Mesendoderm (in vitro differentiated cells): ENCODE results near the gene RAD9B.

Experiments
- DNase-seq: peaks from one replicate; pipeline ENCODE4 v3.0.0; 2013
- H2AK5ac ChIP-seq: 2 replicates; pipeline ENCODE4 v1.6.1; 2013; ENCODE audit warnings: low read length, inconsistent platforms
- H2BK120ac ChIP-seq: 2 replicates; pipeline ENCODE4 v1.6.1; 2013; ENCODE audit warnings: low read depth, mild to moderate bottlenecking, low read length, moderate library complexity, mixed read lengths
- H2BK15ac ChIP-seq: replicated peaks from 2 replicates; pipeline ENCODE4 v1.6.1; 2013; ENCODE audit warnings: low read depth, mild to moderate bottlenecking, moderate library complexity
- H2BK5ac ChIP-seq: 2 replicates; pipeline ENCODE4 v1.6.1; 2013; ENCODE audit warnings: low read length, inconsistent platforms
- H3K18ac ChIP-seq: 2 replicates; pipeline ENCODE4 v1.6.1; 2013; ENCODE audit warnings: mild to moderate bottlenecking, low read length, mixed read lengths
- H3K23ac ChIP-seq: one replicate; pipeline ENCODE4 v1.6.1; 2013; ENCODE audit warnings: low read length
- H3K27ac ChIP-seq: 2 replicates; pipeline ENCODE4 v1.5.1; 2013; ENCODE audit warnings: low read depth, mild to moderate bottlenecking, inconsistent platforms, low read length, moderate library complexity
- H3K27me3 ChIP-seq: 2 replicates; pipeline ENCODE4 v1.6.1; 2013; ENCODE audit warnings: low read length, control low read depth, mild to moderate bottlenecking, inconsistent platforms; ENCODE audit not compliant: insufficient read depth, poor library complexity
- H3K36me3 ChIP-seq: 2 replicates; pipeline ENCODE4 v1.6.1; 2013; ENCODE audit warnings: low read length, inconsistent platforms; ENCODE audit not compliant: control insufficient read depth, insufficient read depth
- H3K4ac ChIP-seq: one replicate; pipeline ENCODE4 v1.6.1; 2013; ENCODE audit warnings: low read depth, mild to moderate bottlenecking, low read length, moderate library complexity
- H3K4me1 ChIP-seq: 2 replicates; pipeline ENCODE4 v1.6.1; 2013; ENCODE audit warnings: low read depth, low read length, inconsistent platforms; ENCODE audit not compliant: control insufficient read depth
- H3K4me2 ChIP-seq: 2 replicates; pipeline ENCODE4 v1.6.1; 2013; ENCODE audit warnings: low read length
- H3K4me3 ChIP-seq: 2 replicates; pipeline ENCODE4 v1.5.1; 2013; ENCODE audit warnings: mild to moderate bottlenecking, low read length
- H3K56ac ChIP-seq: one replicate; pipeline ENCODE4 v1.6.1; 2013; ENCODE audit warnings: low read length
- H3K79me1 ChIP-seq: 2 replicates; pipeline ENCODE4 v1.6.1; 2013; ENCODE audit warnings: low read length, inconsistent platforms
- H3K79me2 ChIP-seq: 2 replicates; pipeline ENCODE4 v1.6.1; 2013; ENCODE audit warnings: mild to moderate bottlenecking, low read length; ENCODE audit not compliant: control insufficient read depth, insufficient read depth
- H3K9ac ChIP-seq: 2 replicates; pipeline ENCODE4 v1.6.1; 2013; ENCODE audit warnings: low read length, inconsistent platforms
- H4K5ac ChIP-seq: one replicate; pipeline ENCODE4 v1.6.1; 2013; ENCODE audit warnings: low read length
- H4K8ac ChIP-seq: one replicate; pipeline ENCODE4 v1.6.1; 2013; ENCODE audit warnings: low read depth, mild to moderate bottlenecking, control low read depth, low read length, moderate library complexity
- WGBS: extraction: QIAGEN DNeasy Blood & Tissue Kit; methylation state at CpG from one replicate; pipeline ENCODE4 v1.1.7; 2013; ENCODE audit warnings: low lambda C conversion rate, missing lambda C conversion rate; ENCODE audit not compliant: insufficient coverage; ENCODE audit errors: extremely low coverage; 5-methylcytosine and 5-hydroxymethylcytosine counted together

Gene RAD9B

GRCh38 chr12:110530511-110530910, 28.4 kb downstream of the RAD9B start:
- Histone ChIP-seq H3K18ac (no peak overlapping the region), H2BK120ac (no peak overlapping the region), H3K27me3 (no peaks in the 10 kb centered on the region), H2BK5ac (no peak overlapping the region), H4K8ac (no peak overlapping the region), H3K4me2 (no peak overlapping the region), H3K4me1 (no peaks in the 10 kb centered on the region), H3K79me1 (no peaks in the 10 kb centered on the region), H2AK5ac (no peak overlapping the region), H3K4me3 (no peak overlapping the region), H3K9ac (no peak overlapping the region), H3K56ac (no peak overlapping the region), H3K36me3 (no peaks in the 10 kb centered on the region), H4K5ac (no peak overlapping the region), H3K23ac (no peak overlapping the region), H3K4ac (no peak overlapping the region), H3K27ac (no peak overlapping the region), H3K79me2 (no peaks in the 10 kb centered on the region), H2BK15ac (no peak overlapping the region)
- no peak for DNase-seq
- no CpG with 5 or more reads among the region's 2 CpGs for WGBS

DNA sequence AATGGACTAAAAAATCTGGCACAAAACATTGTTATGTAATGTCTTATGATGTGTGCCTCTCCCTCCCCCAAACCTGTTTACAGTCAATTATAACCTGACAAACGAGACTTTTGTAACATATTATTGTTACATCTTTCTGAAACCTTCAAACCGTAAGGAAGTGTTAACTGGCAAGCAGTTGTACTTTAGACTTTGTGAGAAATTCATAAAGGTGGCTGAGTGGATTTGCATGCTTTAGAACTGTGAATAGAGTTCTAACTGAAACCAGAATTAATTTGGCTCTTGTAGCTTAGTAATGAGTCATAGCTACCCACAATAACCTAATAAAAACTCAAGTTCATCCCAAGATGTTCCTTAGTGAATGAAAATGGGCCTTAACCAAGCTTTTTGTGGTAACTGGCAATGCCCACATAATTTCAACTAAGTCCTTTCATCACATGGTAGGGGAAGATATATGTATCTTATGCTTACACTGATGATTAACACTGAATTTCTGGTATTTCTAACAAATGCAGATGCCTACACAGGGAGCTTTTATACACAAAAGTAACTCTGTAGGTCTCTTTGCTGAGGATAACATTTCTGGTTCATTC, 29.7 kb downstream of the RAD9B start:
- Histone ChIP-seq H3K27ac (no peak overlapping the region), H2BK5ac (no peak overlapping the region), H3K4ac (no peak overlapping the region), H3K4me1 (no peaks in the 10 kb centered on the region), H3K36me3 (no peaks in the 10 kb centered on the region), H2BK15ac (no peak overlapping the region), H3K56ac (no peak overlapping the region), H3K18ac (no peak overlapping the region), H3K79me1 (no peaks in the 10 kb centered on the region), H3K4me3 (no peak overlapping the region), H4K5ac (no peak overlapping the region), H3K9ac (no peak overlapping the region), H4K8ac (no peak overlapping the region), H2BK120ac (no peak overlapping the region), H3K23ac (no peak overlapping the region), H3K79me2 (no peaks in the 10 kb centered on the region), H3K27me3 (no peaks in the 10 kb centered on the region), H2AK5ac (no peak overlapping the region), H3K4me2 (no peak overlapping the region)
- DNase-seq: no peak
- no CpG with 5 or more reads among the region's 2 CpGs for WGBS

- no peak overlapping the region for H3K4me3 ChIP-seq
- H2BK5ac ChIP-seq: no peak overlapping the region
- no peak for DNase-seq
- no peaks in the 10 kb centered on the region for H3K27me3 ChIP-seq
- no peak overlapping the region for H3K4ac ChIP-seq
- H3K23ac ChIP-seq: no peak overlapping the region
- H3K27ac ChIP-seq: no peak overlapping the region
- no peak overlapping the region for H2BK120ac ChIP-seq
- H4K8ac ChIP-seq: no peak overlapping the region
- H2BK15ac ChIP-seq: no peak overlapping the region
- H3K36me3 ChIP-seq: peaks cover 1% of the 10 kb centered on the region
- no peak overlapping the region for H4K5ac ChIP-seq
- no peak overlapping the region for H3K4me2 ChIP-seq
- no peaks in the 10 kb centered on the region for H3K79me1 ChIP-seq
- no peaks in the 10 kb centered on the region for H3K79me2 ChIP-seq
- no peak overlapping the region for H3K56ac ChIP-seq
- WGBS: no CpG with 5 or more reads among the region's 3 CpGs
- no peaks in the 10 kb centered on the region for H3K4me1 ChIP-seq
- H3K18ac ChIP-seq: no peak overlapping the region
- no peak overlapping the region for H2AK5ac ChIP-seq
- no peak overlapping the region for H3K9ac ChIP-seq
Observed at GRCh38 chr12:110532644-110533043, 30.5 kb downstream of the RAD9B start.

GRCh38 chr12:110533607-110534006, 31.5 kb downstream of the RAD9B start:
- no peak overlapping the region for H2BK120ac ChIP-seq
- no peak overlapping the region for H3K18ac ChIP-seq
- H3K56ac ChIP-seq: no peak overlapping the region
- no peak overlapping the region for H3K9ac ChIP-seq
- H3K27me3 ChIP-seq: no peaks in the 10 kb centered on the region
- no peak overlapping the region for H3K23ac ChIP-seq
- peak; percentile 39 for DNase-seq
- H3K4ac ChIP-seq: no peak overlapping the region
- no peak overlapping the region for H4K5ac ChIP-seq
- no peak overlapping the region for H3K4me2 ChIP-seq
- no peaks in the 10 kb centered on the region for H3K79me2 ChIP-seq
- WGBS: no CpG with 5 or more reads among the region's 6 CpGs
- H3K79me1 ChIP-seq: no peaks in the 10 kb centered on the region
- no peak overlapping the region for H2BK5ac ChIP-seq
- peaks cover 4% of the 10 kb centered on the region for H3K36me3 ChIP-seq
- no peak overlapping the region for H2BK15ac ChIP-seq
- no peak overlapping the region for H3K27ac ChIP-seq
- no peak overlapping the region for H2AK5ac ChIP-seq
- no peak overlapping the region for H4K8ac ChIP-seq
- no peak overlapping the region for H3K4me3 ChIP-seq
- no peaks in the 10 kb centered on the region for H3K4me1 ChIP-seq

DNA sequence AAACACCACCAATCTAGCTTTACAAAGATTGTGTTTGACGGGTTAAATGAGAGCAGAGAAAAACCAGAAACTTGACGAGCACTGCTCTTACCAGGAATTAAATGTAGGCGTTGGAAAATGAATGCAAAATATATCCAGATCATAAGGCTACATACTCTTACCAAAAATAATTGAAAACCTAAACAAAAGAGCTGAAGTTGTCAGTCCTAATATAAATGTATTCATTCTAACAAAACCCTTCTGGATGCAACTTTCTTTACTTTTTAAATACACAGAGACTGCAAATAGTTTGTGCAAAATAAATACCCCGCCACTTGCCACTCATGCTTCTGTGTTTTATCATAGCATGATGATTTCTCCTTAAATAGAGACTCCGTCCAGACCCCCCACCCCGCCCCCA, 32.7 kb downstream of the RAD9B start:
- Histone ChIP-seq H2BK120ac (no peak overlapping the region), H3K23ac (no peak overlapping the region), H4K8ac (no peak overlapping the region), H3K9ac (no peak overlapping the region), H3K27ac (no peak overlapping the region), H4K5ac (no peak overlapping the region), H3K27me3 (no peaks in the 10 kb centered on the region), H3K4ac (no peak overlapping the region), H3K36me3 (peaks cover 4% of the 10 kb centered on the region), H3K56ac (no peak overlapping the region), H3K4me3 (no peak overlapping the region), H2BK5ac (no peak overlapping the region), H3K4me2 (no peak overlapping the region), H3K4me1 (no peaks in the 10 kb centered on the region), H2BK15ac (no peak overlapping the region), H3K79me1 (no peaks in the 10 kb centered on the region), H3K79me2 (no peaks in the 10 kb centered on the region), H2AK5ac (no peak overlapping the region), H3K18ac (no peak overlapping the region)
- WGBS: no CpG with 5 or more reads among the region's 6 CpGs
- DNase-seq: no peak
